ENCODE data around the gene ANXA5.

- TF ChIP-seq EZH2 (IDR thresholded peaks at IDR 0.05; ENCODE audit: borderline replicate concordance, low read depth, low read length, severe bottlenecking), result no peak
- no peak for TF ChIP-seq CTCF (IDR thresholded peaks at IDR 0.05; ENCODE audit: borderline replicate concordance, extremely low read depth, low read length, poor library complexity, severe bottlenecking)
These were observed 10.6 kb upstream of the ANXA5 start for GRCh38 chr4:121707344-121707743.
